HL-60/S4 treated with phorbol 12-myristate 13-acetate at 8.2 ng/mL for 4 days and 3 days (cell line): ENCODE data around the gene SLC29A2.
"Not testable (repeated sequence)": the region's sequence is repeated elsewhere in the genome, so short reads cannot be mapped to it uniquely, and the experiment has no call there.

ENCODE experiments used
- in situ Hi-C: fragments of 300-500 bp; cut with MboI; formaldehyde crosslinking; loops from 2 replicates; pipeline ENCODE4 v1.15.0; 2022; ENCODE audit warnings: low sequenced_read_pairs

SLC29A2 gene

GRCh38 chr11:66350560-66351235 is 20.9 kb downstream of the SLC29A2 start:
- in situ Hi-C loops, result not testable (repeated sequence)

GRCh38 chr11:66349084-66349386 is 22.5 kb downstream of the SLC29A2 start:
- in situ Hi-C loops, result no loop called here

- in situ Hi-C loops, result no loop called here
Observed at GRCh38 chr11:66347425-66348276, 23.9 kb downstream of the SLC29A2 start, which contains the start of gene B4GAT1. B4GAT1 (minus strand) TSS chr11:66347629; CDS start chr11:66347545, 84 bp downstream.

GRCh38 chr11:66346476-66347424 is 24.8 kb downstream of the SLC29A2 start:
- in situ Hi-C loops, result no loop called here

- in situ Hi-C loops, result no loop called here
Observed at GRCh38 chr11:66345316-66345649, 26.3 kb downstream of the SLC29A2 start.

- in situ Hi-C loops, result no loop called here
Observed at GRCh38 chr11:66344550-66345315, 26.8 kb downstream of the SLC29A2 start, which contains the start of gene BRMS1. BRMS1 (minus strand) TSS chr11:66345104; CDS start chr11:66342234, 2,870 bp downstream.

GRCh38 chr11:66343176-66343575 is 28.4 kb downstream of the SLC29A2 start:
- in situ Hi-C loops, result no loop called here

- in situ Hi-C loops, result no loop called here
Observed at GRCh38 chr11:66341502-66342126, 29.9 kb downstream of the SLC29A2 start.

- in situ Hi-C loops, result no loop called here
Observed at GRCh38 chr11:66340596-66341501, 30.7 kb downstream of the SLC29A2 start.

- in situ Hi-C loops, result no loop called here
Observed at GRCh38 chr11:66339686-66340483, 31.7 kb downstream of the SLC29A2 start.

GRCh38 chr11:66339162-66339675 is 32.3 kb downstream of the SLC29A2 start:
- in situ Hi-C loops, result no loop called here

- in situ Hi-C loops, result no loop called here
Observed at GRCh38 chr11:66338276-66339161, 33.0 kb downstream of the SLC29A2 start.

GRCh38 chr11:66337103-66337899 is 34.3 kb downstream of the SLC29A2 start:
- in situ Hi-C loops, result no loop called here

GRCh38 chr11:66336234-66337102 is 35.1 kb downstream of the SLC29A2 start, which contains the start of gene RIN1:
RIN1 (minus strand) TSS chr11:66336434; CDS start chr11:66336402, 32 bp downstream.
- in situ Hi-C loops, result no loop called here
